Inflammatory macrophage treated with lipopolysaccharide for 4 hours (primary cell): ENCODE measurements around the gene BTNL9.
"Not testable (repeated sequence)": the region's sequence is repeated elsewhere in the genome, so short reads cannot be mapped to it uniquely, and the experiment has no call there.

Experiments
- DNase-seq: peaks from one replicate; pipeline ENCODE4 v3.0.0-alpha.2; 2020

The BTNL9 gene

DNA sequence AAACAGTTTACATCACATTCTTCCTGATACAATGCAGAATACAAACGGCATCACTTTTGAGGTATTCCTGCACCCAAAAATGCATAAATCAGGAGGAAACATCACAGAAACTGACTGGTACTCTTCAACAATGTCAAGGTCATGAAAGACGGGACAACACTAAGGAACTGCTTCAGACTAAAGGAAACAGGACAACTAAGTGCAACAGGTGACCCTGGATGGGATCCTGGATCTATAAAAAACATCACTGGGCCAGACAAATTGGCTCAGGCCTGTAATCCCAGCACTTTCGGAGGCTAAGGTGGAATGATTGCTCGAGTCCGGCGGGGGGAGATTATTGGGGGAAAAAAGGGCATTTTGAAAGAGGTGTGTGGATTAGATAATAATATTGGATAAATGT is 22.6 kb downstream of the BTNL9 start:
- no peak for DNase-seq

DNA sequence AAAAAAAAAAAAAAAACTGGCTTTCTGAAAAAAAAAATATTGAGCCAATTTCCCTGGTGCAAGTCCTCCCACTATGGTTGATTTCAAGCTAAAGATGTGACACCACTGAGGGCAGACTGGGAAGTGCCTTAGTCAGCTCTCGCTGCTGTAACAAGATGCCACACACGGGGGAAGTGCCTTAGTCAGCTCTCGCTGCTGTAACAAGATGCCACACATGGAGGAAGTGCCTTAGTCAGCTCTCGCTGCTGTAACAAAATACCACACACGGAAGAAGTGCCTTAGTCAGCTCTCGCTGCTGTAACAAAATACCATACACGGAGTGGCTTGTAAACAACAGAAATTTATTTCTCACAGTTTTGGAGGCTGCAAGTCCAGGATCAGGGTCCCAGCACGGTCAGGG is 23.4 kb downstream of the BTNL9 start:
- DNase-seq, result no peak

DNA sequence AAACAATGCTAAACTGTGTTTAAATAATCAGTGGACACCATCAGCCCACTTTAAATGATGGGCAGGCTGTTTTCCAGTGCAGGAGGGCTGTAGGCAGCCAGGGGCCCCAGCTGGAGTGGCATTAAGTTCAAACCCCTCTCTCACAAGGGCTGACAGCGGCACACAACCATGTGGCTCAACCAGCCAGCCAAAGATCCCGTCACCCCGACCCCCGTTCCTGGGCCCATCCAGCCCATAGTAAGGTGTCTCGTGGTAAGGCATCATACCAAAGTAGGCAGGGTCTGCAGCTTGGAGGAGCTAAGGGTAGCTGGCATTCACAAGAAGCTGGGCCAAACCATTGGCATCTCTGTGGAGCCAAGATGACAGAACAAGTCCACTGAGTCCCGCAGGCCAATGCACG is 24.9 kb downstream of the BTNL9 start:
- DNase-seq, result no peak

DNA sequence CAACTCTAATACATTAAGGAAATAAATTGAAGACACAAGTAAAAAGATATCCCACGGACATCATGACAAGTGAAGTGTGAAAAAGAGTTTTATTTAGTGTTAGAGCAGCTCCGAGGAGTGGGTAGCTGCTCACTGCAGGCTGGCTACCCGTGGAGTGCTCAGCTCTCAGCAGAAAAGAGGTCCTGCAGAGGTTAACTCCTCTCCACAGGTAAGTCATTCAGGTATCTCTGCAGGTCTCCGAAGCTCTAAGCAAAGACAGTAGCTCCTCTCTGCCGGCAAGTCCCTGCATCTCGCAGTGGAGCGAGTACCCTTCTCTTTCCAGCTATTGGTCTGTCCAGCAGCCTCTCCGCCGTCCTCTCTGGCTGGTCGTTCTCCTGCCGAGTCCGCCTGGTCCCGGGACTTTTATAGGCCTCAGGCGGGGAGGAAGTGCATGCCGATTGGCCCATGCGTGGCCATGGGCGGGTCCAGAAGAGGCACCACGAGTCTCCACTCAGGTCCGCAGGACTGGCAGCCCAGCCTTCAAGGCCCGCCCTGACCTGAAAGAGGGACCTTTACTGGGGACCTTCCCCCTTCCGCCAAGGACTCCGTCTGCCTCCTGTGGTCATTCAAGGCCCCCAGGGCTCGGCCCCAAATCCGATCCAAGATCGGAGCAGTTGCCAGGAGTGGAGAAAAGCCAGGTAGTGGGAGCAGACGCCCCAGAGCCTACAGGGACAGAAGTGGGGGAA is 29.9 kb downstream of the BTNL9 start:
- no peak for DNase-seq

DNA sequence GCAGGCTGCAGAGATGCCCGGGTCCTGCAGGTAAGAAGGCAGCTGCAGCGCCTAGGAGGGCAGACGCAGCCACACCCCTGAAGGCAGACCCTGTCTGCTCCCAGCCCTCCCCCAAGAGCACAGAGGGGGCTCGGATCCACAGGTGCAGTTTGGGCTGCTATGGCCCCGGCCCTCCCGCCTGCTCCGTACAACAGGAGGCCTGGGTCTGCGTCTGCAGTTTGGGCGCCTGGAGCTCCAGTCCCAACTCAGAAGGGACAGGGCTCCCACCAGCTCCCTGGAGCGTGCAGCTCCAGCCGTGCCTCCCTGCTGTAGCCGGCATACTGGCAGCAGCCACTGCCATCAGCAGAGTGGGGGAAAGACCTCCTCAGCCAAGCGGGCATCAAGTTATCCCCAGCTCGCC is 30.5 kb downstream of the BTNL9 start:
- no peak for DNase-seq

DNA sequence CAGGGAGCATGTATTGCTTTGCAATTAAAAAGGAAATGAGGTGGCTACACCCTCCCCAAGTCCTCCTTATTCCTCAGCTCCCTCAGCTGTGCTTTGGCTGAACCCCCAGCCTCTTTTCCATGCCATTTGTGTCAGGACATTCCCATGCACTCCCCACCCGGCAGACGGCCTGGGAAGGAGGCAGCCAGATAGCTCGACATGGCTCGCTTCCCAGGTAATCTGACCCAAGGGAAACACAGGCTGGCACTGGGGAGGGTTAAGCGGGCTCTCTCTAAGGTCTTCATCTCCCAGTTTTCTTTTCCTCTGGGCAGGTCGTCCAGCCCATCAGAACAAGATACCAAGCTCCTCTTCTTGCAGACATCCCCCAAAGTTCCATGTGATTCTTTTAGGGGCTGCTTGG is 31.2 kb downstream of the BTNL9 start:
- DNase-seq, result no peak

DNA sequence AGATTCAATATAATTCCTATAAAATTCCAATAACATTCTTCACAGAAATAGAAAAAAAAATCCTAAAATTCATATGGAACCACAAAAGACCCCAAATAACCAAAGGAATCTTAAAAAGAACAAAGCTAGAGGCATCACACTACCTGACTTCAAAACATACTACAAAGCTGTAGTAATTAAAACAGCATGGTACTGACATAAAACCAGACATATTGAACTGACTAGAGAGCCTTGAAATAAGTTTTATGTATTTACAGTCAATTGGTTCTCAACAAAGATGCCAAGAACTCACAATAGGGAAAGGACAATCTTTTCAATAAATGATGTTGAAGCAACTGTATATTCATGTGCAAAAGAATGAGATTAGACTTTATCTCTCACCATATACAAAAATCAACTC is 36.9 kb downstream of the BTNL9 start:
- DNase-seq, result no peak

DNA sequence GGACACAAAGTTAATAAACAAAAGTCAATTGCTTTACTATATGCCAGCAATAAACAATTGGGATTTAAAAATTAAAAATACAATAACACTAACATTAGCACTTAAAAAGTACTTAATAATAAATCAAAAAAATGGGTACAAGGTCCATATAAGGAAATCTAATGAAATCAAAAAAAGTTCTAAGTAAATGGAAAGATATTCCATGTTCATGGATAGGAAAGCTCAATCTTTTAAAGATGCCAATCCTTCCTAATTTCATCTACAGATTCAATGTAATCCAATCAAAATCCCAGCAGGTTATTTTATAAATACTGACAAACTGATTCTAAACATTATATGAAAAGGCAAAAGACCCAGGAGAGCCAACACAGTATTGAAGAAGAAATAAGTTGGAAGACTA is 41.9 kb downstream of the BTNL9 start:
- no peak for DNase-seq

DNA sequence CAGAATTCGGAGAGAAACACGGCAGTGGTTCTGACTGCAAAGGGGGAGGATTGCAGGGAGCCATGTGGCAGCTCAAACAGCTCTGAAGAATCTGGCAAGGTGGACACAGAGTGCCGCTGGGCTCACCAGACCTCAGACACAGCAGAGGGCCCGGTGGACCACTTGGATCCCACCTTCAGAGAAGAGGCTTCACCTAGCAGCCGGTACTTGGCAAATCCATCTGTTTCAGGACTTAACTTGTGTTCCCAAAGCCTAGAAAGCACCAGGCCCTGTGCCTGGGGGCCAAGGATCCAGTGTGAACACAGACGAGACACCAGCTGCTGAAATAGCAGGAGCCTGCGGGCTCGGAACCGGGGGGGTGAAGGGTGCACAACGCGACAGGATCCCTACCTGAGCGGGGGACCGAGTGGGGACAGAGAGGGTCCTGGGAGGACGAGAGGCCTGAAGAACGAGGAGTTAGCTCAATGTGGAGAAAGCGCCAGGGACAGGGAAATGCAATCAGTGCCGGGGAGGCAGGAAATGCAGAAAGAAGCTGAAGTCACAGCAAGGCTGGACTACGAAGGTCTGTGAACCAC is 44.6 kb downstream of the BTNL9 start:
- no peak for DNase-seq

DNA sequence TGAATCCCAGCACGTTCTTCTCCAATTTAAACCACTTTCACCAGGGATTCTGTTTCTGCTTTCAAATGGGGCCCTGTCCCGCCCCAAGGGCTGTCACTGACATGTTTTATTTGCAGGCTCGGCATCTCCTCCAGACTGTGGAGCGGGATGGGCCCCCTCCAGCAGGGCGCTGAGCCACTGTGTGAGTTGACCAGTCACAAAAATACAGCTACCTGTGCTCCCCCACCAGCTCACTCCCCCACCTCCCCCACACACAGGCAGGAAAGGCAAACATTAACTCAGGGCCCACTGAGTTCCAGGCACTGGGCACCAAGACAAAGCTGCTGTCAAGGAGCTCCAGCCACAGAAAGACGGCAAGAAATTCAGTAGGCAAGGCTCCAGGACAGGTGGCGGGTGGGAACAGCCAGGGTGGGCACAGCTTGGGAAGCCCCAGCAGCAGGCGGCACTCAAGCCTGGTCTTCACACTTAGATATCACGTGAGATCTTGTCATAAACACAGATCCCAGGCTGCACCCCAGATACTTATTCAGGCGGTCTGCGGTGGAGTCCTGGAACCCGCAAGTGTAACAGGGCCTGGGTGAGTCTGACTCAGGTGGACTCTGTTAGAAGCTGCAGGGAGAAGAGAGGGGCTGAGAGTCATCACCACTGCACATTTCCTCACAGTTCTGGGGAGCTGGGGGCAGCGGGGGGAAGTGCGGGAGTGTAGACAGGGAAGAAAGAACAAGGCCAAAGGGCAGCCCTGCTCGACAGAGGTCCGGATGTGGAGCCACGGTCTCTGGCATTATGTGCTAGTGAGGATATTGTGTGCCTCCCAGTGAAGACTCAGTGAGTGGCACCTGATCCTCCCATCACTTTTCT is 46.2 kb downstream of the BTNL9 start:
- no peak for DNase-seq

DNA sequence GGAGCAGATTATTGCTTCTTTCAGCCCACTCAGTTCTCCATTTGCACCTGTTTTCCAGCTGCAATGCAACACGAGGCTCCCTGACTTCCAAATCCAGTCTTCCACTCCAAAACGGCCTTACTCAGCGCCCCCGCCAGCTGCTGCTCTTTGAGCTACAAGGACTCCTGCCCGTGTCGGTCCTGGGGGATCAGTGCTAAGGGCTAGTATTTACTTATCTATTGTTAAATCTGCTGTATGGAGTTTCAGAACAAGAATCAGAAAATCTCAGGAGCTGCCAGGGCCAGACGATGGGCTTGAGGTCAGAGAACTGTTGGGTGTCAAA is 46.8 kb downstream of the BTNL9 start:
- DNase-seq, result no peak

DNA sequence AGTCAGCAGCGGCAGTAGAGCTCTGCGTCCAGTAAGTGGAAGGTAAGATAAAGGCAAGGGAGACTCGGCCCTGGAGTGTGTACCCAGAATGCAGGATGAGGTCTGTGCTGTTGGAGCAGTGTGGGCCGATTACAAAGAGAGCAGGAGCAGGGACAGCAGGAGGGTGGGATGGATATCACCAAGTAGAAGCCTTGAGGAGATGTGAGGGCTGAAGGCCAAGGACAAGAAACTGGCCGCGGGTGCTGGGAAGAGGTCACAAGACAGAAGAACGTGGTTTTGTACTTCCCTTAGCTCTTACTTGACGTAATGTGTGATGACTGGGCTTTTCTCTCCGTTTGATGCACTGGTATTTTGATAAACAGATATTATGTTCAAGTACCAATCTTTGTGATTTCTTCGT is 47.2 kb downstream of the BTNL9 start:
- DNase-seq, result peak; percentile 14

DNA sequence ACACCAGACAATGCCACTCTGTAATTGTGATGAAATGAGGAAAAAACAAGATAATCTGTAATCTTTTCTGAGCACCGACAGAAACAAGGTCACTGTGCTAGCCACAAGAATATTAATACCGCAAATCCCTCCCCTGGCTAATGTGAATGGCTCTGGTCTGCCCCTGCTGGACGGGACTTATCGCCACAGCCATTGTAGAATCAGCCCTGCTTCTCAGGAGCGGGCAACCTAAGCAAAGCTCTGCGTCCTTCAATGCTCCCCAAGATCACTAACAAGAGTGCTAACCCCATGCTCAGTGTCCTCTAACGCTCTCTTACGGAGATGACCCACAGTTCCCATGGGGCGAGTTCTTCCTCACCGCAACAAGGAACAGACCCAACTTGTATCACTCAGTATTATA is 48.2 kb downstream of the BTNL9 start:
- no peak for DNase-seq

DNA sequence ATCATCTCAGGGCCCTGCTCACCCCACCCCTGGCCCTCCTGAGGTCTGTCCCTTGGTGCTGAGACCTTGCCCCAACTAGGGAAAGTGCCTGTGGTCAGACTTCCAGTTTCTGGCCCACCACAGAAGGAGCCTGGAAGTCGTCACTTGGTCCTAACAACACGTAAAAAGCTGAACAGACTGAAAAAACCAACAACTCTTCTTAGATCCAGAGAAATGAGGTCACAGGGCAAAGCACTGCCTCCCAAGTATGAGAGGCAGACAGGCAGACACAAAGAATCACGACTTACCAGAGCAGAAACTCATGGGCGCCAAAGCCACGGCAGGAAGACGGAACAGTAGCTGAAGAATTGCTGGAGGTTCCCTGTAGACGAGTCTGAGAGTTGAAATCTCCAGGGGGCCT is 52.4 kb downstream of the BTNL9 start:
- DNase-seq, result no peak

DNA sequence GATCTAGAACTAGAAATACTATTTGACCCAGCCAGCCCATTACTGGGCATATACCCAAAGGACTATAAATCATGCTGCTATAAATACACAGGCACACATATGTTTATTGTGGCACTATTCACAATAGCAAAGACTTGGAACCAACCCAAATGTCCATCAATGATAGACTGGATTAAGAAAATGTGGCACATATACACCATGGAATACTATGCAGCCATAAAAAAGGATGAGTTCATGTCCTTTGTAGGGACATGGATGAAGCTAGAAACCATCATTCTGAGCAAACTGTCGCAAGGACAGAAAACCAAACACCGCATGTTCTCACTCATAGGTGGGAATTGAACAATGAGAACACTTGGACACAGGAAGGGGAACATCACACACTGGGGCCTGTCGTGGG is 55.1 kb downstream of the BTNL9 start:
- not testable (repeated sequence) for DNase-seq

DNA sequence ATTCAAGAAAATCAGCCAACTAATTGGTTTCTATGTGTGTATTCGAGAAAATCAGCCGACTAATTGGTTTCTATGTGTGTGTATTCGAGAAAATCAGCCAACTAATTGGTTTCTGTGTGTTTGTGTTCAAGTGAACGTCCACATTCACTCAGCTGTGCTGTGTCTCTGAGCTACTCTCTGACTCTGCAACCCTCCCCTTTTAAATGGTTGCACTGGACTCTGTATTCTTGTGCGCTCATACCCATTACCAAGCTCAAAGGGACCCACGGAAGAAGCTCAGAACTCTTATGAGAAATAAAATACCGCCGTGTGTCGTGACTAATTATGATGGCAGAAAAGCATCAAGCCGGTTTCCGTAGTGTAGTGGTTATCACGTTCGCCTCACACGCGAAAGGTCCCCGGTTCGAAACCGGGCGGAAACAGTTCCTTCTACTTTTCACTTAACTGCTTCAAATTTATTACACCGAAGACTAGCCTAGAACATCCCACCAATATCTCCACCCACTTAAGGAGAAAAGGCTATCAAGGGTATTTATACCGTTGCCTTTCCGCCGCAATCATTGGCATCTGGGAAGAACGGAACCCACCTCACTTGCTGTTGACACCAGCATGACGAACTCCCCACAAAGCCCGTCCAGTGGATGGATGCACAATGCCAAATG is 56.8 kb downstream of the BTNL9 start:
- DNase-seq, result not testable (repeated sequence)

DNA sequence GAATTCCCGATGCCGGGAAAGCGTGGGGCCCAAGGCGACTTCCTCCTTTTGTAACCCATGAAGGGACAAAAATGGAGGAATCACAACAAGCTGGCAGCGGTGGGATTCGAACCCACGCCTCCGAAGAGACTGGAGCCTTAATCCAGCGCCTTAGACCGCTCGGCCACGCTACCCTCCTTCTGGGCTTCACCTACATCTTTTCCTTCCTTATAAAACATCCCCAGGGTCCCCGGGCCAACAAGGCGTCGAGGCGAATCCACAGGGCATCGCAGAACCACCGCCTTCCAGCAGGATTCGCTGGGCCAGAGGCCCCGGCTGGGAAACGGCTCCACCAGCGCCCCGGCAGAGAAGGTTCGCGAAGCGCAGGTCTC is 57.3 kb downstream of the BTNL9 start:
- not testable (repeated sequence) for DNase-seq

DNA sequence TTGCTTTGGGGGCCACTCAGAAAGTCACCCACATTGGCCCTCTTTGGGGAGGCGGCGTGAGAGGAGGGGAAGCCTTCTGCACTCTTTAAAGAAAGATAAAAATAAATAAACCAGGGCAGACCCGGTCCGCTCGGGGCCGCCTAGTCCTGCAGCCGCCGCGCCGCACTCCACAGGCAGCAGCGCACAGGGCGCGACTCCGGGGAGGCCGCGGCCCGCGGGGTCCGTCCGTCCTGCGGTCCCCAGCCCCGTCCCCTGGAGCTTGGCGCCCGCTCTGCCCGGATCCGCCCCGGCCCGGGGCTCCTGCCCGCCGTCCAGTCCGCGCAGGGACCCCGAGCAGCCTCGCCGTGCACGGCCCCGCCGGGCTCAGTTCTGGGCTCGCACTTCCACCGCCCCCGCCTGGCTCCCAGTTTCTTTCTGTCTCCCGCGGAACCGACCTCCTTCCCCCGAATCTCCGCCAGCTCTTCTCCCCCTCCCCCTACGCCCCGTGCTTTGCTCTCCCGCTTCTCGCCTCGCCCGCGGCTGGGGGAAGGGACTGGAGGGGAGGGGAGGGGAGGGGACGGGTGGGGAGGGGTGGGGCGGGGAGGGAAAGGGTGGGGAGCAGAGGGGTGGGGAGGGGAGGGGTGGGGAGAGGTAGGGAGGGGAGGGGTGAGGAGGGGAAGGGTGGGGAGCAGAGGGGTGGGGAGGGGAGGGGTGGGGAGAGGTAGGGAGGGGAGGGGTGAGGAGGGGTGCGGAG is 57.9 kb downstream of the BTNL9 start:
- DNase-seq, result not testable (repeated sequence)

DNA sequence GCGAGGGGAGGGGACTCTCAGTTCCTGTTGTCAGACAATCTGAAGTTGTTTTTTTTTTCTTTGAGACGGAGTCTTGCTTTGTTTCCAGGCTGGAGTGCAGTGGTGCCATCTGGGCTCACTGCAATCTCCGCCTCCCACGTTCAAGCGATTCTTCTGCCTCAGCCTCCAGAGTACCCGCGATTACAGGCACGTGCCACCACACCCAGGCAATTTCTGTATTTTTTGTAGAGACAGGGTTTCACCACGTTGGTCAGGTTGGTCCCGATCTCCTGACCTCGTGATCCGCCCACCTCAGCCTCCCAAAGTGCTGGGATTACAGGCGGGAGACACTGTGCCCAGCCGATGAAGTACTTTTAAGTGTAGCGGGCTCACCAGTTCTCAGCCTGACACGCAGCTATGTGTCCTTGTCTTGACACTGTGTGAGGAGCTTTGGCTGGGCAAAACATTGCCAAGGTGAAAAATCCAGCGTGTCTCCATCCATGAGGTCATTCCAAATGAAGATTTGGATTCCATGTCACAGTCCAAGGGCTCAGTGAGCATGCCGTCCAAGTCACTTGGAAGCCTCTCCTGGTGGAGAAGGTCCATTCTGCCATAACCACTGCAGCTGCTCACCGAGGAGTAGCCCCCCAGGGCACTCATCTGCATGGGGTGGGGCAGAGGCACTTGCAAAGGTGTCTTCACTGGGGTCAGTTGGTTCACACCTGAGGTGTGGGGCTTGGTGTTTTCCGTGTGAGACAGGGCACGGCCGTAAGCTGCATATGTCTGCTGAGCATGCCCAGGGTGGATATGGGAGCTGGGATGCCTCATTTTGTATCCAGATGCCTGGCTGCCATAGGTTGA is 58.9 kb downstream of the BTNL9 start:
- DNase-seq, result no peak

DNA sequence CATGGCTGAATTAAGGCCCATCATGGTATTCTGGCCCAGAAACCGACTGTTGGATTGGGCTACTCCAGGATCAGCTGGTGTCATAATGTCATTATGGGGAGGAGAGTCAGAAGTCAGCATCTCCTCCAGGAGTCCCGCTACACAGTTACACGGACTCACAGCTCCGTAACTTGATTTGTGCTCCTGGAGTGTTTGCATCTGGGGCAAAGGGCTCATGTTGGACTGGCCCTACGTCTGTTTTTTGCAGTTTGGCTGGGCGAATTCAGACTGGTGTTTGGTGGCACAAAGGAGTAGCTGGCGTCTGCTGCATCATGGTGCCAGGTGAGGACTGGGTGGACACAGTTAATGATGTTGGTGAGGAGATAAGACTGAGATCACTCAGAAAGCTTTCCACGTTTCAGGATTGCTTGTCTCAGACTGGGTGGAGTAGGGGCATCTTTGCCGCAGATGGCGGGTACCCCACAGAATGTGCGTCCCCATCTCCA is 59.6 kb downstream of the BTNL9 start:
- DNase-seq, result no peak

DNA sequence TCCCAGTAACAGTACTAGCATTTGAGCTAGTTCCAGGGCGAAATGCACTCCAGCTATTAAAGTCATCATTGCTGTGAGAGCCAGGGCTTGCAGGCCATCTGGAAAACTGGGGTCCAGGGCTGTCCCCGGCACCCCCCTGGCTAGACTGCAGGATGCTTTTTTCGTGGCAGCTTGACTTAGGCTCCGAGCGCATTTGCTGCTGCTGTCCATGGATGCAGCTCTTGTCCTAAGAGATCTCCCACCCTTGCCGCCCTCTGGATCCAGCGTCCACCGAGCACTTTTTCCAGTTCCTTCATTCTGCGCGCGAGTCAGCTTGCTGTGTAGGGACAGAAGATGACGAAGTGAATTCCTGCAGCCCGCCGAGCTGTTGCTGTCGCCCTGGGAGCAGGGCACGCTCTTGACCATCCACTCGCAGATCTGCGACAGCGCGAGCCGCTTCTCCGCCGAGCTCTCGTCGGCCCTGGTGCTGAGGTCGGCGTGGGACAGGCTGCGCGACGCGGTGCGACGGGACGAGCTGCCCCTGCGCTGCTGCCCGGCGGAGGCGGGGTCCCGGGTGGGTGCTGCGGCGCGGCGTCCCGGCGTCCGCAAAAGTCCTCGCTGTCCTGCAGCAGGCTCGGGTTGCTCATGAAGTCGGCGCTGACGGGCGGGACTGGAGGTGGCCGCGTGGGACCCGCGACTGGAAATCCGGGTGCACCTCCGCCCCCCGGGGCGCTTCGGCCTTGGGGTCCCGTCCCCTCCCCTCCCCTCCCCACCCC is 60.2 kb downstream of the BTNL9 start:
- no peak for DNase-seq
